ENCODE measurements around the gene GRIK3.

DNA sequence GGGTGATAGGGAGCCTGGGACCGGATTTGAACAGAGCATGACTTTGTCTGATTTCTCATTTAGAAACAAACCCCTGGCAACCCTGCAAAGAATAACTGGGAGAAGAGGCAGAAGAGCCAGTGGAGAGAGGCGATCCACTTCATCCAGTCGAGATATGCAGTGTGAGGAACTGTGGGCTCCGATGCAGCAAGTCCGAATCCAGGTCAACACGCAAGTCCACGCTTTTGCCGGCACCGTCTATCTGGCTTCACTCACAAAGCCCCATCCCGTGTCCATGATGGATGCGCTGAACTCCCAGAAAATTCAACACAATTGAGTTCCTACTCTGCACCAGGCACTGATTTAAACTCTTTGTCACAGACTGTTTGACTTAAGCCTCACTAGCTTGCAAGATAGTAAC lies 191.3 kb downstream of the GRIK3 start:
- TF ChIP-seq, protein P1, sequence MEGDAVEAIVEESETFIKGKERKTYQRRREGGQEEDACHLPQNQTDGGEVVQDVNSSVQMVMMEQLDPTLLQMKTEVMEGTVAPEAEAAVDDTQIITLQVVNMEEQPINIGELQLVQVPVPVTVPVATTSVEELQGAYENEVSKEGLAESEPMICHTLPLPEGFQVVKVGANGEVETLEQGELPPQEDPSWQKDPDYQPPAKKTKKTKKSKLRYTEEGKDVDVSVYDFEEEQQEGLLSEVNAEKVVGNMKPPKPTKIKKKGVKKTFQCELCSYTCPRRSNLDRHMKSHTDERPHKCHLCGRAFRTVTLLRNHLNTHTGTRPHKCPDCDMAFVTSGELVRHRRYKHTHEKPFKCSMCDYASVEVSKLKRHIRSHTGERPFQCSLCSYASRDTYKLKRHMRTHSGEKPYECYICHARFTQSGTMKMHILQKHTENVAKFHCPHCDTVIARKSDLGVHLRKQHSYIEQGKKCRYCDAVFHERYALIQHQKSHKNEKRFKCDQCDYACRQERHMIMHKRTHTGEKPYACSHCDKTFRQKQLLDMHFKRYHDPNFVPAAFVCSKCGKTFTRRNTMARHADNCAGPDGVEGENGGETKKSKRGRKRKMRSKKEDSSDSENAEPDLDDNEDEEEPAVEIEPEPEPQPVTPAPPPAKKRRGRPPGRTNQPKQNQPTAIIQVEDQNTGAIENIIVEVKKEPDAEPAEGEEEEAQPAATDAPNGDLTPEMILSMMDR (conservative IDR thresholded peaks at IDR 0.05; ENCODE audit: low read length) = no peak
- TF ChIP-seq EZH2phosphoT487 (IDR thresholded peaks at IDR 0.05; ENCODE audit: borderline replicate concordance, low read depth, low read length) = no peak

All from OCI-LY7 (cell line).